Stimulated activated CD4-positive, alpha-beta T cell treated with anti-CD3 and anti-CD28 coated beads, Interleukin-4, amount 100 ng/mL, for 24 hours (primary cell): ENCODE data around the gene ANO1.

Source experiments
- DNase-seq: peaks from one replicate; pipeline ENCODE4 v3.0.0-alpha.2; 2020

ANO1 gene

DNA sequence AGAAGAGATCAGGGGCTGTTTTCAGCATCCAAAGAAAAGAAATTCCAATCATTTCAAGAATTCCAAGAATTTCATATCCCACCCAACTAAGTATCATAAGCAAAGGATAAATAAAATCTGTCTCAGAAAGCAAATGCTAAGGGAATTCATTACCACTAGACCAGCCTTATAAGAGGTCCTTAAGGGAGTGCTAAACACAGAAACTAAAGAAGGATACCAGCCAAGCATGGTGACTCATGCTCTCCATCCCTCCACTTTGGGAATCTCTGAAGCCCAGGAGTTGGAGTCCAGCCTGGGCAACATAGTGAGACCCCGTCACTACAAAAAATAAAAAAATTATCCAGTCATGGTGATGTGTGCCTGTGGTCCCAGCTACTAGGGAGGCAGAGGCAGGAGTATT, 142.8 kb downstream of the ANO1 start:
- DNase-seq = no peak

GRCh38 chr11:70225681-70226177, 147.6 kb downstream of the ANO1 start:
- DNase-seq = no peak

- no peak for DNase-seq
Measured at GRCh38 chr11:70226183-70226582, 148.1 kb downstream of the ANO1 start.

DNA sequence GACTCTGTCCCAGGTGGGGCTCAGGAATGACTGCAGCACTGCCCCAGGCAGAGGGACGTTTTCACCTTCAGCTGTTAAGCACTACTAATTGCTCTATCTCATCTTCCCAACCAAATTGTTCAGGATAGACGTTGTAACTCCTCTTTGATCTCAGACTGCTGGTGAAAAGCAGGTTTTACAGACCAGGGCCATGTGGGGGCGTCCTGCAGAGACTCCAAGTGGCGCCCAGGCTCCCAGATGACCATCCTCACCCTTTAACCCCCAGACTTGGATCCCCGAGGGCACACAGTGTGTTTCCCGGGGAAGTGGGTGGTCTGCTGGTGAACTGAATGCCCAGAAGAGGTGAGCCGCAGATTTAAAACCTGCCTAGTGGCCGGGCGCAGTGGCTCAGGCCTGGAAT, 148.8 kb downstream of the ANO1 start:
- no peak for DNase-seq

GRCh38 chr11:70229737-70230136, 151.6 kb downstream of the ANO1 start:
- no peak for DNase-seq

GRCh38 chr11:70230151-70230839, 152.2 kb downstream of the ANO1 start:
- DNase-seq = no peak

- no peak for DNase-seq
Measured at GRCh38 chr11:70230840-70231710, 153.0 kb downstream of the ANO1 start.

- no peak for DNase-seq
Measured at GRCh38 chr11:70233034-70233433, 154.9 kb downstream of the ANO1 start.

GRCh38 chr11:70233511-70233934, 155.4 kb downstream of the ANO1 start:
- no peak for DNase-seq

DNA sequence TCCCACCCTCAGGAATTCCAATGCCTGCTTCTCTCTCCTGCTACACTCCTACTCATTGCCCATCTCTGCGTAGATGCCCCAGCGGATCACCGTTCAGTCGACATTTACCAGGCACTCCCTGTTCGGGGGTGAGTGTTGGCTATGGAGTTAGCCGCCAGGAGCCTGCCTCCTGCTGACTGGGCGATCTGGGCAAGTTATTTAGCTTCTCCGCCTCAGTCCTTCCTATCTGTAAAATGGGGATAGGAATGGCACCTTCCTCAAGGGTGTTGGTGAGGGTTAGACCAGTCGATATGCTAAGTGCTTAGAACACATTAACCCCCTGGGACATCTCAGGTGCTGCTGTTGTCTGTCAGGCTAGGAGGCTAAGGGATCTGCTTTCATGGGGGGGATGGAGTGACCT, 155.8 kb downstream of the ANO1 start:
- DNase-seq = no peak
